ENCODE data around the gene DDR2.

- no peak for TF ChIP-seq RAD21 (IDR thresholded peaks at IDR 0.05; ENCODE audit: low read length)
- no peak for TF ChIP-seq FOS (IDR thresholded peaks at IDR 0.05; ENCODE audit: low read depth, low read length)
- TF ChIP-seq RFX5 (IDR thresholded peaks at IDR 0.05; ENCODE audit: low read depth, low read length): no peak
- TF ChIP-seq POLR2A (IDR thresholded peaks at IDR 0.05; ENCODE audit: low read depth, low read length): no peak
- no peak for TF ChIP-seq CTCF (conservative IDR thresholded peaks at IDR 0.05; ENCODE audit: low read depth, low read length)
- no peak for TF ChIP-seq CEBPB (IDR thresholded peaks at IDR 0.05; ENCODE audit: low read depth, low read length)
- no peak for TF ChIP-seq NFE2L2 (IDR thresholded peaks at IDR 0.05; ENCODE audit: low read depth, low read length)
- TF ChIP-seq ELK1 (IDR thresholded peaks at IDR 0.05; ENCODE audit: borderline replicate concordance, low read depth, low read length): no peak
- TF ChIP-seq USF2 (IDR thresholded peaks at IDR 0.05; ENCODE audit: low read depth, low read length): no peak
- no peak for TF ChIP-seq BHLHE40 (IDR thresholded peaks at IDR 0.05; ENCODE audit: low read depth, low read length)
- TF ChIP-seq MXI1 (IDR thresholded peaks at IDR 0.05; ENCODE audit: borderline replicate concordance, low read depth, low read length): no peak
- TF ChIP-seq CHD1 (IDR thresholded peaks at IDR 0.05; ENCODE audit: low read depth, low read length): no peak
- TF ChIP-seq MAFK (IDR thresholded peaks at IDR 0.05; ENCODE audit: low read depth, low read length): no peak
Measured at GRCh38 chr1:162590101-162590500, 42.2 kb upstream of the DDR2 start.

Measured in IMR-90 (cell line).